Spleen (tissue), 7 donors: ENCODE data around the gene FXR1.

Experiments used
- CTCF ChIP-seq, 11 experiments: fragments of 200-600 bp in 7 of 11; fragments of 450-650 bp in 4 of 11; sonication (generic) in 4 of 11; IDR thresholded peaks in 8 of 11; conservative IDR thresholded peaks in 3 of 11; 1 replicate in 7 of 11; 2 replicates in 4 of 11; pipeline versions ENCODE4 v1.4.0 to v1.8.0; 2016 to 2021; ENCODE audit warnings: antibody characterized with exemption in 11 of 11, inconsistent platforms in 4 of 11, mild to moderate bottlenecking in 1 of 11
- POLR2A ChIP-seq, 3 donors: fragments of 450-650 bp; IDR thresholded peaks; one replicate each; pipeline ENCODE4 v1.5.1; 2017; ENCODE audit warnings: antibody characterized with exemption in 3 of 3, mild to moderate bottlenecking in 1 of 3
- donor health status: DM: no; HTN: no; CAD: no; lungs with moderate emphysema.
- donor health status: DM: no; HTN: no; CAD: no.
- donor health status: DM: no; HTN: no; CAD: no.

- TF ChIP-seq CTCF (IDR thresholded peaks at IDR 0.05 in 8 of 11, conservative IDR thresholded peaks at IDR 0.05 in 3 of 11) (no peak), POLR2A (IDR thresholded peaks at IDR 0.05) (no peak)
Measured at GRCh38 chr3:180947761-180948390, 35.4 kb downstream of the FXR1 start.
